ENCODE results near the gene DOK3.

DOK3 gene

GRCh38 chr5:177520916-177521513, 11.4 kb upstream of the DOK3 start:
- no peak for DNase-seq (ENCODE audit: low spot score)
- in situ Hi-C loops (cut with MboI; ENCODE audit: low pct_unique_long_range_greater_than_20kb, low sequenced_read_pairs, unreplicated experiment) = no loop called here
- TF ChIP-seq CTCF (IDR thresholded peaks at IDR 0.05; ENCODE audit: extremely low read depth, insufficient read depth, missing control alignments) = no peak

DNA sequence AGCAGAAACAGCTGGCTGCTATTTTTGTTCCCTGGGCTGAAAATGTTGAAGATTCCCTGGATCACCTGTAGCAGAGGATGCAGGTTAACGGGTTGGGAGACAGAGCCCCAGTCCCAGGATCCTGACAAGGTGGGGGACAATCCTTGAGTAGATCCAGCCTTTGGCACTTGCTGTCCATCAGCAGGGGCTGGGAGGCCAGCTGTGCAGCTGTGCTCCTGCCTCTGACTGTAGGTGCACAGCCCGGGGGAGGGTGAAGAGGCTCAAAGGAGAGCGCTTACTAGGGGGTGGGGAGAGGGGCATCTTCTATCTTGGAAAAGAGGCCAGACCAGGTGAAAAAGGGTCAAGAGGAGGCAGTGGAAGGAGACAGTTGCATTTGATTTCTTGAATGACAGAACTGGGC, 10.6 kb upstream of the DOK3 start:
- in situ Hi-C loops (cut with MboI; ENCODE audit: low pct_unique_long_range_greater_than_20kb, low sequenced_read_pairs, unreplicated experiment) = no loop called here
- no peak for DNase-seq (ENCODE audit: low spot score)
- no peak for TF ChIP-seq CTCF (IDR thresholded peaks at IDR 0.05; ENCODE audit: extremely low read depth, insufficient read depth, missing control alignments)

- DNase-seq (ENCODE audit: low spot score) = no peak
- TF ChIP-seq CTCF (IDR thresholded peaks at IDR 0.05; ENCODE audit: extremely low read depth, insufficient read depth, missing control alignments) = no peak
- in situ Hi-C loops (cut with MboI; ENCODE audit: low pct_unique_long_range_greater_than_20kb, low sequenced_read_pairs, unreplicated experiment) = no loop called here
Observed at GRCh38 chr5:177519463-177520235, 10.0 kb upstream of the DOK3 start.

GRCh38 chr5:177516601-177517568, 7.3 kb upstream of the DOK3 start, which contains the start of gene DDX41:
TSS of gene DDX41 (minus strand) at chr5:177516961. CDS start at chr5:177516945, 16 bp downstream.
- in situ Hi-C loops (cut with MboI; ENCODE audit: low pct_unique_long_range_greater_than_20kb, low sequenced_read_pairs, unreplicated experiment) = no loop called here
- peak; percentile 99 for DNase-seq (ENCODE audit: low spot score)
- TF ChIP-seq CTCF (IDR thresholded peaks at IDR 0.05; ENCODE audit: extremely low read depth, insufficient read depth, missing control alignments) = no peak

- in situ Hi-C loops (cut with MboI; ENCODE audit: low pct_unique_long_range_greater_than_20kb, low sequenced_read_pairs, unreplicated experiment) = no loop called here
- DNase-seq (ENCODE audit: low spot score) = no peak
- TF ChIP-seq CTCF (IDR thresholded peaks at IDR 0.05; ENCODE audit: extremely low read depth, insufficient read depth, missing control alignments) = no peak
Observed at GRCh38 chr5:177515580-177515979, 6.0 kb upstream of the DOK3 start.

DNA sequence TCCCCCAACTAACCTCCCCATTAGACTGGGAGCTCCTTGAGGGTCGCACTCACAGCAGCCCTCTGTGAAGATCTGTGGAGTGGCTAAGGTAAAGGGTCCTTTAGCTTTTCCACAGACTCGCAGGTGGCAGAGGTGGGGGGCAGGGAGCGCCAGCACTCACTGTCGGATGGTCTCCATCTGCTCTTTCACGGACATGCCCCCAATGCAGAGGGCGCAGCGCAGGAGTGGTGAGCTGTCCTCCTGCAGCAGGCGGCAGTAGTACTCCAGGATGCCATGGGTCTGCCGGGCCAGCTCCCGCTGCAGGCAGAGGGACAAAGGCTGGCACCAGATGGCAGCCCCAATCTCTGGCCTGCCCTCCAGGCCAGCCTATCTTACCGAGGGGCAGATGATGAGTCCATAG, 4.9 kb upstream of the DOK3 start:
- no peak for TF ChIP-seq CTCF (IDR thresholded peaks at IDR 0.05; ENCODE audit: extremely low read depth, insufficient read depth, missing control alignments)
- in situ Hi-C loops (cut with MboI; ENCODE audit: low pct_unique_long_range_greater_than_20kb, low sequenced_read_pairs, unreplicated experiment) = no loop called here
- DNase-seq (ENCODE audit: low spot score) = no peak
